SK-N-SH treated with all-trans-retinoic acid at 6 μM for 48 hours (cell line): Measurements from ENCODE around the gene WASF2.

Experiments used
- CSDC2 ChIP-seq: fragments of 250-450 bp; sonication (Bioruptor Pico); IDR thresholded peaks from 2 replicates; pipeline ENCODE4 v1.5.0; 2020; ENCODE audit warnings: mild to moderate bottlenecking, moderate library complexity
- GLIS3 ChIP-seq: fragments of 250-450 bp; sonication (Bioruptor Pico); IDR thresholded peaks from 2 replicates; pipeline ENCODE4 v1.5.0; 2020; ENCODE audit warnings: mild to moderate bottlenecking, moderate library complexity
- PPARA ChIP-seq: fragments of 250-450 bp; sonication (Bioruptor Pico); IDR thresholded peaks from 2 replicates; pipeline ENCODE4 v1.5.0; 2020; ENCODE audit warnings: mild to moderate bottlenecking, borderline replicate concordance
- RARB ChIP-seq: fragments of 250-450 bp; sonication (Bioruptor Pico); IDR thresholded peaks from 2 replicates; pipeline ENCODE4 v1.8.0; 2021; ENCODE audit warnings: mild to moderate bottlenecking, moderate library complexity

DNA sequence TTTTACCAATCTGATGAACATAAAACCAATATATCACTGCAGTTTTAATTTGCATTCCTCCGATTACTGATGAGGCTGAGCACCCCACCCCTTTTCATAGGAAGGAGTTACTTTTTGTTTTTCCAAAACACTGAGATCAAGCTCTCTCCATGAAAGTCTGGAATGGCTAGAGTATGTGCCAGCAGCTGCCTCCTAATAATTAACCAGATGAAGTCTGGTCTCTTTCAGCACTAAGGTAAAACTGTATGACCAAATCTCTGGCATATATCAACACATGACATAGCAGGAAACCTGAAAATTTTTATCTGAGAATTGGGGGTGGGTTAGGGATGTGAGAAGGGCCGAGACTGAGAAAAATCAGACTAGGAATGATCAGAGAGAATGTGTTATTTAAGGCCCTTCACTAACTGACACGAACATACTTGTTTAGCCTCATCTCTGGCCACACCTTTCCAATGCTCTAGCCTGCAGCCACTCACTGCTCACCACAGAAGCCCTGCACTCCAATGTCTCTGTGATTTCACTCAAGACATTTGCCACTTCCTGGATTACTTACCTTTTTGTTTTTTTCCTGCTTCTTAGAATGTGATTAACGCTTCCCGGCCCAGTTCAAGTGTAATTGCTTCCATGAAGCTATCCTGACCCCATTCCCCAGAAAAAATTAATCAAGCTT, 34.7 kb downstream of the WASF2 start:
- no peak for TF ChIP-seq CSDC2 (CRISPR knock-in tag)
- TF ChIP-seq GLIS3 (CRISPR knock-in tag) = no peak
- TF ChIP-seq PPARA = no peak
- TF ChIP-seq RARB (CRISPR knock-in tag) = no peak
